B cell (primary cell): ENCODE results near the gene MAP10.

Experiments
- EZH2 ChIP-seq: IDR thresholded peaks from 2 replicates; pipeline ENCODE4 v1.6.1; 2012; ENCODE audit warnings: borderline replicate concordance, low read depth, mild to moderate bottlenecking, moderate library complexity, low read length; ENCODE audit not compliant: insufficient read depth, poor library complexity, severe bottlenecking
- TF ChIP-seq, protein P1 (sequence below): fragments of 200-600 bp; IDR thresholded peaks from one replicate; pipeline ENCODE4 v1.8.0; 2022; ENCODE audit warnings: antibody characterized with exemption, mild to moderate bottlenecking

DNA sequence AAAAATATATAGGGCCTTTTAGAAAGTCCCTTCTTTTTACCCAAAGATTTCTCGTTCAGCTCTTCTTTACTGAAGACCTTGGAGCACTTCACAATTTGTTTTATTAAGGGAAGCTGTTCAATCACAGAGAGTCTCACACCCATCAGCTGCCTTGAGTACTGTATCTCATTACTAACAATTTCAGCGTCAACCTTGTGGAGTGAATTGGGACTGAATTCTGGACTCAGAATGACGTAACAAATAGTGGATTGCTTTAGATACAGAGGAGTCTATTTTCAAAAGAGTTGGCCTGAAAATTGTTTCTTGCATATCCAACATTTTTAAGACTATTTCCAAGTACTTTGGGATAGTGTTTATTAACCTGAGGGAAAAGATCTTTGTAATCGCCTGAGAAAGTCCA lies 7.9 kb downstream of the MAP10 start:
- TF ChIP-seq, protein P1, sequence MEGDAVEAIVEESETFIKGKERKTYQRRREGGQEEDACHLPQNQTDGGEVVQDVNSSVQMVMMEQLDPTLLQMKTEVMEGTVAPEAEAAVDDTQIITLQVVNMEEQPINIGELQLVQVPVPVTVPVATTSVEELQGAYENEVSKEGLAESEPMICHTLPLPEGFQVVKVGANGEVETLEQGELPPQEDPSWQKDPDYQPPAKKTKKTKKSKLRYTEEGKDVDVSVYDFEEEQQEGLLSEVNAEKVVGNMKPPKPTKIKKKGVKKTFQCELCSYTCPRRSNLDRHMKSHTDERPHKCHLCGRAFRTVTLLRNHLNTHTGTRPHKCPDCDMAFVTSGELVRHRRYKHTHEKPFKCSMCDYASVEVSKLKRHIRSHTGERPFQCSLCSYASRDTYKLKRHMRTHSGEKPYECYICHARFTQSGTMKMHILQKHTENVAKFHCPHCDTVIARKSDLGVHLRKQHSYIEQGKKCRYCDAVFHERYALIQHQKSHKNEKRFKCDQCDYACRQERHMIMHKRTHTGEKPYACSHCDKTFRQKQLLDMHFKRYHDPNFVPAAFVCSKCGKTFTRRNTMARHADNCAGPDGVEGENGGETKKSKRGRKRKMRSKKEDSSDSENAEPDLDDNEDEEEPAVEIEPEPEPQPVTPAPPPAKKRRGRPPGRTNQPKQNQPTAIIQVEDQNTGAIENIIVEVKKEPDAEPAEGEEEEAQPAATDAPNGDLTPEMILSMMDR: no peak
- no peak for TF ChIP-seq EZH2
